ENCODE results near the gene GNB5.

DNA sequence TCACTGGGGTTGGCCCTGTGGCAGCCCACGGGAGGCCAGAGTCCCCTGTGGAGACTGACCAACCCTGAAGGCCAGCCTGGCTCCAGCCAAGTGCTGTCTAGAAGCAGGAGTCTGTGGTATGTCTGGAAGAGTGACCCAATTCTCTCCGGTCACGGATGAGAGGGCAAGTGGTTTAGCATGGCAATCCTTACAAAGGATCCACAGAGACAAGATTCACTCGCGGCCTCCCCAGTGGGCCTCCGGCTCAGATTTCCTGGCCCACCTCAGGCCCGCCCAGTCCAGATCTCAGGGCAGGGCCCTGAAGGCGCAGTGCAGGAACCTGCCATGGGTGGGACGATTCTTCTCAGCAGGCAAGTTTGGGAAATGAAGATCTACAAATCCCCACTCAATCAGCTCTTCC, 73.6 kb downstream of the GNB5 start:
- TF ChIP-seq, protein P1, sequence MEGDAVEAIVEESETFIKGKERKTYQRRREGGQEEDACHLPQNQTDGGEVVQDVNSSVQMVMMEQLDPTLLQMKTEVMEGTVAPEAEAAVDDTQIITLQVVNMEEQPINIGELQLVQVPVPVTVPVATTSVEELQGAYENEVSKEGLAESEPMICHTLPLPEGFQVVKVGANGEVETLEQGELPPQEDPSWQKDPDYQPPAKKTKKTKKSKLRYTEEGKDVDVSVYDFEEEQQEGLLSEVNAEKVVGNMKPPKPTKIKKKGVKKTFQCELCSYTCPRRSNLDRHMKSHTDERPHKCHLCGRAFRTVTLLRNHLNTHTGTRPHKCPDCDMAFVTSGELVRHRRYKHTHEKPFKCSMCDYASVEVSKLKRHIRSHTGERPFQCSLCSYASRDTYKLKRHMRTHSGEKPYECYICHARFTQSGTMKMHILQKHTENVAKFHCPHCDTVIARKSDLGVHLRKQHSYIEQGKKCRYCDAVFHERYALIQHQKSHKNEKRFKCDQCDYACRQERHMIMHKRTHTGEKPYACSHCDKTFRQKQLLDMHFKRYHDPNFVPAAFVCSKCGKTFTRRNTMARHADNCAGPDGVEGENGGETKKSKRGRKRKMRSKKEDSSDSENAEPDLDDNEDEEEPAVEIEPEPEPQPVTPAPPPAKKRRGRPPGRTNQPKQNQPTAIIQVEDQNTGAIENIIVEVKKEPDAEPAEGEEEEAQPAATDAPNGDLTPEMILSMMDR (conservative IDR thresholded peaks at IDR 0.05; ENCODE audit: low read depth, low read length): no peak
- TF ChIP-seq EZH2 (IDR thresholded peaks at IDR 0.05; ENCODE audit: borderline replicate concordance, low read depth, low read length, poor library complexity, severe bottlenecking): no peak

Measured in A673 (cell line).